Middle frontal gyrus (tissue), 1 donor: ENCODE measurements around the gene SH3GL2.

Experiments
- DNase-seq: peaks from one replicate; pipeline ENCODE4 v3.0.0-alpha.2; 2015; ENCODE audit warnings: low spot score; ENCODE audit errors: extremely low spot score

Gene SH3GL2

GRCh38 chr9:17807613-17808282 lies 228.9 kb downstream of the SH3GL2 start:
- DNase-seq = no peak

DNA sequence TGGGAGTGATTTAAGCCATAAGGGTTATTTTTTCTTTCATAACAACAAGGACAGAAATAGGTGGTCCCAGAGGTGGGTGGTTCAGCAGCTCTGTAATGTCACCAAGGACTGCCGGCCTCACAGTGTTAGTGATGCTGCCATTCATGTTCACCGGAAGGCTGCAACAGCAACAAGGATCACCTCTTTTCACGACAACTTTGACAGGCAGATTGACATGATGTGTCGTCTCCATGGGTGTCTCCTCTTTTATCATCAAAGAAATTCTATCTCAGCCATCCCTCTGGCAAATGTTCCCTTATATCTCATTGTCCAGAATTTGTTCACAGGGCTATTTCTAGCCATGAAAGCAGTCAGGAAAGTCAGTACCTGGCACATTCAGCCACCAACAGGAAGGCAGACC lies 231.5 kb downstream of the SH3GL2 start:
- no peak for DNase-seq

DNA sequence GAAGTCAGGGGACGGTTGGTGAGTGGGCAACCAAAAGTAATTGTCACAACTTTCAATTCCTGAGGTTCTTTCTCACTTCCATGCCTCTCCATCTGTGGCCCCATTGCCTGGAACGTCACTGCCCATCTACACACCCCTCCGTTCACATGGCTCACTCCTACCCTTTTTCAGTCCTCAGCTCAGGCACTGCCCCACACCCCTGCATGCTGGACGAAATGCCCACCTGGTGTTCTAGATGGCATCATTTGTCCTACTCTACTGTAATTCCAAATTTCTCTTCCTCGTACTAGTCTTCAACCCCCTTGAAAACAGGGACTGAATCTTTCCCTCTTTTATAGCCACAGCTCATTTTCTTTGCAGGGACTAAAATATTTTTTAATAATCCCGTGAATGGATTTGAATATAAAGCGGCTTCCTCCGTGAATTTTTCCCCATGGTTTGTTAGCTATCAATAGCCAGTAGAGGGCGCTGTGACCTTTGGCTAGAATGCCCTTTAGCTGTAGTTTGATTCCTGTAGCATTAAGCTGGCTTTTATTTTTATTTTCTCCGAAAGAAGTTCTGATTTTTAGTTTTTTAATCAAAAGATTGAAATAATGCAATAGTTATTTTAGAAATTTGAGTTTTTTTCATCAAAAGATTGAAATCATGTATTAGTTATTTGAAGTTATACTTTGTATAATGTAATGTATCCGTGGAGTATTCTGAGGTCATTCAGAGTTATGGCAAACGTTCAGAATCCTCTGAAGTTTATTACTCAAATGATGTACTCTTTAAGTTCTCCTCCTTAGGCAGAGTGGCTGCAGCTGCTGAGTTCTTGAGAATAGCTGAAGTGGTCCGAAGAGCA lies 232.1 kb downstream of the SH3GL2 start:
- DNase-seq = peak; percentile 62

DNA sequence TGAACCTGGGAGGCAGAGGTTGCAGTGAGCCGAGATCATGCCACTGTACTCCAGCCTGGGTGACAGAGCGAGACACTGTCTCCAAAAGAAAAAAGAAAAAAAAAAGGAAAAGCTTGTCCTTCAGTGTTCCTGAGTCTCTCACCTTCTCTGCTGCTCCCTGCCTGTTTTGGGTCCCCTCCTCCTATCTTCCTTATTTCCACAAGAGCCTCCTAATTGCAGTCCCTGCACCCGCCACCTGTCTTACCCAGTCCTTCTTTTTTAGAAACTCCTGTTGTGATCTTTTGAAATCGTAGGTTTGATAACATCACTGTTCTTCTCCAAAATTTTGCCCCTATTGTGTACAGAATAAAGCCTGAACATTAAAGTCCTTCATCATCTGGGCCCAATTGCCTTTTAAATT lies 234.9 kb downstream of the SH3GL2 start:
- no peak for DNase-seq

- DNase-seq = no peak
Measured at GRCh38 chr9:17816431-17817027, 237.7 kb downstream of the SH3GL2 start.

- no peak for DNase-seq
Measured at GRCh38 chr9:17824191-17824590, 245.3 kb downstream of the SH3GL2 start.

DNA sequence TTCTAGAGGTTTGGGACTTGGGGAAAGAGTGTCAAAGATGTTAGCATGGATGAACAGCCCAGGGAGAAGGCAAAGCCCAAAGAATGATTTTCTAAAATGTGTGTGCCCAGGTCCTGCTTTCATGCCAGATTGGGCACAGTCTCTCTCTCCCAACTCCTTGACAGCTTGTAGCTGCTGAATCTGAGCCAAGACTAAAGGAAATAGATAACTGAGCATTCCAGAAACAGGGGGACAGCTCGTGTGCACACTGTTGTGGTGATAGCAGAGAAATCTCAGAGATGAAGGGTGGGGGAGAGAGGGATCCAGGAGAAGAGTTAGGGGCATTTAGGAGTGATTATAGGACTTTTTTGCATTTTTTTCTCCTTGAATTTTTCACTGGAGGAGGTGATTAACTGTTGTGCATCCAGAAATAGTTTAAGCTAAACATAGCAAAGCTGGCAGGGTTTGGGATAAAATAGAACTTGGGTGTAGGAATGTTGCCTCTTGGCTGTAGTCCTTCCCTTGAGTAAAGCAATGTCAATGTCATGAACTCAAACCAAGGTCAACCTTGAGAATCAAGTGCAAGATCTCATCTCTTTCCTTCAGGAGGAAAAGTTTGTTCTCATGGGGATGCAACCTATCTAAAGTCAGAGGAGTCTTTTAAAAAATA lies 245.9 kb downstream of the SH3GL2 start:
- no peak for DNase-seq

DNA sequence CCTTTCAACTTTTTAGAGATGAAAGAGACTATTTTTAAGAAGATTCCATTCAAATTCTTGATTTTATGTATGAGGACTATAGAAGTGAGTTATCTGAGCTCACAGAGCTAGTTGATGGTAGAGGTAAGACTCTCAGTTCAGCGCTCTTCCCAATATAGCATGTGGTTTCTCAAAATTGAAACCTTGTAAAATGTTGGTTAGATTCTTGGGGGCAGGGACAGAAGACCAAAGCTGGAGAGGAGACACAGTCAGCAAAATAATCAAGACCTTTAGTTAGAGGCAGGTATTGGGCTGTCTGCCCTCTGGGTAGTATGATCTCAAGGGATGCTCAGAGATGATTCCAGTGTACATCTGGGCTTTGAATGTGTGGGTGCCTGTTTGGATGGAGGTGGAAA lies 246.4 kb downstream of the SH3GL2 start:
- no peak for DNase-seq

DNA sequence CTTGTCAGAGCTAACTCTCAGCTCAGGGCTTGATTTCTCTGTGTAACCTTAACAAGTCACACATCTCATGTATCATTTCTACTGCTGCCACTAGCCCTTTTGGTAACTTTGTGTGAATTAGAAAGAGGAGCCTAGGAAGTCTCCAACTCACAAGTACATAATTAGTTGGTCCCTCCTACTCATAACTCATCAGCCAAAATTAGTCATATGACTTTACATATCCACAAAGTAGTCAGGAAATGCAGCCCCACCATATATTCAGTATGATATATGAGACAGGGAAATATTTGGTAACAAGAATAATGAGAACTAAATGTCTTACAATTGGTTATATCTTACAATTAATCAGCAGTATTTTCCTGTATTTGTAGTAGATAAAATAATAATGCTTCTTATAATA lies 250.2 kb downstream of the SH3GL2 start:
- DNase-seq = no peak

DNA sequence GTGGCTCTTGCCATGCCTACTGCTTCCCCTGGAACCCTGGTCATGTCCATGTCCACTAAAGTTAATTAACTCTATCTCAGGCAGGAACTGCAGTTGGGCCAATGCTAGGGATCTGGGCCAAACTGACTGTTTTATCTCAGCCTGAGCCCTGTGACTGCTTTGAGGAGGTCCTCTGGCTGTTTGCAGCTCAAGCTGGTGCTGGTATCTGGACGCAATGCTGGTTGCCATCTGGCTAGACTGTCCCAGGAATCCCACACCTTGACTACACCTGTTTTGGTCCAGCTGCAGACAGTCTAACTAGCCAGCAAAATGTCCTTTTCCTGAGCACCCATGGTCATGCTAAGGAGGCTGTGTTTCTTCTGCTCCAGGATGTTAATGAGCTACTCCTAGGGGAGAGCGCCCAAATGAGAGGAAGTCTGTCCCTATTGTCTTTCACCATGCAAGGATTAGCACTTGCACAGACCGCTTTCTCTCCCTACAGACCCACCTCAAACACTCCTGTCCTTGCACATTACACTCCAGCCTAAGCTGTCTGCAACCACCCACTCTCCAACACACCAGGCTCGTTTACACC lies 251.0 kb downstream of the SH3GL2 start:
- DNase-seq = no peak

DNA sequence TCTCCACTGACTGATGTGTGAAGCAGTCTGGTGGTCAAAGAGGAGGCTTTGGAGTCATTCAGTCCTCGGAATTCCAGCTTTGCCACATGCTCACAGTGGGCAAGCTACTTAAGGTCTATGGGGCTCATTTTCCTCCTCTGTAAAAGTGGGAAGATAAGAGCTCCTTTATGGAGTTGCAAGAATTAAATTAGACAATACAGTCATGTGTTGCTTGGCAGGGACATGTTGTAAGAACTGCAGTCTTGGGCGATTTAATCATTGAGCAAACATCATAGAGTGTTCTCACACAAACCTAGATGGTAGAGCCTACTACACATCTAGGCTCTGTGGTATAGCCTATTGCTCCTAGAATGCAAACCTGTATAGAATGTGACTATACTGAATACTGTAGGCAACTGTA lies 253.9 kb downstream of the SH3GL2 start:
- no peak for DNase-seq

DNA sequence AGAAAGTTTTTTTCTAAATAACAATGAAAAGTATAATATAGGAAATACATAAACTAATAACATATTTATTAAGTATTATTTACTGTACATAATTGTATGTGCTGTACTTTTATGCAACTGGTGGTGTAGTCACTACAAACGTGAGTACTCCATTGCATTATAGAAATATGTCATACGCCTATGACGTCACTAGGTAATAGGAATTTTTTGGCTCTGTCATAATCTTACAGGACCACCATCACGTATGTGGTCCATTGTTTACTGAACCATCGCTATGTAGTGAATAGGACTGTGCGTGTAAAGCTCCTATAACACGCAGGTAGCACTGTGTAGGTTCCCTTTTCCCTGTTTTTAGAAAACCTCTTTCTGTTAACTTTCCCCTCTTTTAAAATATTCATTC lies 255.0 kb downstream of the SH3GL2 start:
- no peak for DNase-seq

DNA sequence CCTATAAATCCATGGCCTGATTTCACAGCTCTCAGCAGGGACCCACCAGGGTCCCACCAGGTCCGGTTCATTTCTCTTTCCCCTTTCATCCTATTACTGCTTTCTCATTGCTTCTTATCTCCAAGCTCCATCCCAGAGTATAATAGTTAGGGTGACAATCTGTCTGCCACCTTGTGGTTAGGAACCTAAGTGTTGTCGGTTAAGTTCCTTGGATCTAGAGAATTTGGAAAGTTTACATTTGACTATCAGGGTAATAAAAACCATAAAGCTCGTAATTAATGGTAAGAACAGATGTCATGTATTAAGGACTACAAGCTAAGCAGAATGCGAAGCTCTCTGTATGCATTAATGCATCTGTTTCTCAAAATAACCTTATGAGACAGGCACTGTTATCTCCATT lies 259.1 kb downstream of the SH3GL2 start:
- no peak for DNase-seq

DNA sequence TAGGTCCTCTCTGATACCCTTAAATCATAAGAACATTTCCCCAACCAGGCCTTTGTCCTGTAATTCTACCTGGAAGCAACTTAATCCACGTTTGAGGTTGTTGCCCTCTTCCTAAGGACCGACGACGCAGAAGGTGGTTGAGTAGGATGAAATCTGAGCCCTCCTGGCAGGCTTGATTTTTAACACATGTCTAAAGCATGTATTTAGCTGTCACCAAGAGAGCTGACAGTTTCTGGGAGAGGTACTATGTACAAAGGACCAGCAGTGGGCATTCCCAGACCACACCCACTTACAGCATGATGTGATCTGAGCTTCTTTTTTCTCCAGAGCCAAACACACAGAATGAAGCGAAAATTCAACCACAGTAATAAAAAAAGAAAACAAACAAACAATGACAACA lies 260.9 kb downstream of the SH3GL2 start:
- DNase-seq = no peak

DNA sequence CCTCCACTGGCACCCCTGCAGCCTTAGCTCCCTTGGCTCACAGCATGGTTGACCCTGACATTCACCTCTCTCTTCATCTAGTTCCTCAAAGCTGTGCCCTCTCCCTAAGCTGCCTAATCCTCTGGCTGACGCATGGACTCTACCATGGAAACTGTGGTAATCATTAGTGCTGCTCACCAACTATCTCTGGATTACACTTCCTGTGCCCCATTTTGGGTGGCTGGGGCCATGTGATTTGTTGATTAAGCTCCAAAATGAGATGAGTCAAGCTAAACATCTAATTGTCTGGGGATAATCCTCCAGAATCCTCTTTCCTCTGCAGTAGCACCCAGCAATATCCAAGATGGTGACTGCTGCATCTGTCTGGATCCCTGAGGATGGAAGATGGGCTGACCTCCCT lies 264.4 kb downstream of the SH3GL2 start:
- DNase-seq = no peak
